ENCODE results near the gene SEMA6B. TPM values are rescaled to one million over a fixed set of nuclear protein-coding genes. Genes with fewer than 3 reads are reported as not detected.

SEMA6B gene
- total RNA-seq (2022; extraction: Qiagen RNA extraction), result 5.1 to 5.9 TPM (median 5.8 TPM) in 5 replicates

GRCh38 chr19:4559569-4559968, at the start of gene SEMA6B:
Gene SEMA6B (minus strand): TSS chr19:4559684. CDS start chr19:4558457, 1,227 bp downstream.

GRCh38 chr19:4539693-4540581, 19.5 kb downstream of the SEMA6B start, which contains the start of gene LRG1:
Gene LRG1 (minus strand): TSS chr19:4540036. CDS start chr19:4540013, 23 bp downstream.

GRCh38 chr19:4534836-4535658, 24.4 kb downstream of the SEMA6B start, which contains the start of gene PLIN5:
Gene PLIN5 (minus strand): TSS chr19:4535224. CDS start chr19:4534074, 1,150 bp downstream.

GRCh38 chr19:4518345-4519171, 40.9 kb downstream of the SEMA6B start, which contains the start of gene PLIN4:
Gene PLIN4 (minus strand): TSS chr19:4518486. CDS start chr19:4518272, 214 bp downstream.

Other genes with a start within 250 kb of the SEMA6B start
- gene STAP2, start 220.9 kb downstream of the SEMA6B start, total RNA-seq (2022; extraction: Qiagen RNA extraction), result 0.22 TPM in 1 of 5 replicates, not detected in the others
- gene MPND, start 216.1 kb downstream of the SEMA6B start, total RNA-seq (2022; extraction: Qiagen RNA extraction), result 8.6 to 12.4 TPM (median 10.9 TPM) in 5 replicates
- 50.2 to 59.5 TPM (median 56.2 TPM) in 5 replicates for gene SH3GL1, start 159.1 kb downstream of the SEMA6B start, total RNA-seq (2022; extraction: Qiagen RNA extraction)
- 19.7 to 23.9 TPM (median 20.6 TPM) in 5 replicates for gene CHAF1A, start 157.0 kb downstream of the SEMA6B start, total RNA-seq (2022; extraction: Qiagen RNA extraction)
- gene UBXN6, start 101.9 kb downstream of the SEMA6B start, total RNA-seq (2022; extraction: Qiagen RNA extraction), result 44.1 to 58.8 TPM (median 57.7 TPM) in 5 replicates
- 24.4 to 28.0 TPM (median 25.7 TPM) in 5 replicates for gene HDGFL2, start 87.4 kb downstream of the SEMA6B start, total RNA-seq (2022; extraction: Qiagen RNA extraction)
- gene PLIN4, start 41.2 kb downstream of the SEMA6B start, total RNA-seq (2022; extraction: Qiagen RNA extraction), result 0.10 to 0.16 TPM (median 0.12 TPM) in 5 replicates
- 0.06 to 0.20 TPM (median 0.12 TPM) in 5 replicates for gene PLIN5, start 24.5 kb downstream of the SEMA6B start, total RNA-seq (2022; extraction: Qiagen RNA extraction)
- gene LRG1, start 19.6 kb downstream of the SEMA6B start, total RNA-seq (2022; extraction: Qiagen RNA extraction), result 0.06 to 0.24 TPM (median 0.08 TPM) in 5 replicates
- gene TNFAIP8L1, start 79.8 kb upstream of the SEMA6B start, total RNA-seq (2022; extraction: Qiagen RNA extraction), result 2.9 to 4.0 TPM (median 3.9 TPM) in 5 replicates
- gene MYDGF, start 110.7 kb upstream of the SEMA6B start, total RNA-seq (2022; extraction: Qiagen RNA extraction), result 108 to 143 TPM (median 136 TPM) in 5 replicates
- 55.3 to 63.7 TPM (median 59.3 TPM) in 5 replicates for gene DPP9, start 164.2 kb upstream of the SEMA6B start, total RNA-seq (2022; extraction: Qiagen RNA extraction)
- gene FEM1A, start 232.1 kb upstream of the SEMA6B start, total RNA-seq (2022; extraction: Qiagen RNA extraction), result 5.2 to 6.3 TPM (median 5.7 TPM) in 5 replicates

All from A549 treated with Hydrocortisone at 1 μM for 4 hours (cell line).